Measurements from ENCODE around the gene CHCHD4. TPM values are rescaled to one million over a fixed set of nuclear protein-coding genes. Genes with fewer than 3 reads are reported as not detected.

Gene CHCHD4
- total RNA-seq, 1 experiment from 2014 or later: 13.8 TPM

- BruUV-seq (replicated peaks): no TSS peak
- ChIA-PET POLR2A (no interaction called here), CTCF (no interaction called here)
- intact Hi-C loops (cut with micrococcal nuclease; ENCODE audit: unreplicated experiment): no loop called here
- H3K4me1 ChIP-seq (ENCODE audit: control insufficient read depth, insufficient read depth, low read length): no peaks in the 10 kb centered on the region
- ATAC-seq (no peak), DNase-seq (ENCODE audit: low read depth, low spot score) (no peak)
- no peak for TF ChIP-seq SIN3A (IDR thresholded peaks at IDR 0.05; ENCODE audit: borderline replicate concordance, insufficient read depth, low read depth, low read length)
- no peak for TF ChIP-seq REST (IDR thresholded peaks at IDR 0.05; ENCODE audit: insufficient read depth in 1 of 2, low read depth in 2 of 2, low read length in 1 of 2)
- no peak for TF ChIP-seq POLR2AphosphoS5 (IDR thresholded peaks at IDR 0.05; ENCODE audit: low read depth, low read length)
- TF ChIP-seq CTCF (IDR thresholded peaks at IDR 0.05): no peak
- no peak for TF ChIP-seq TCF7L2 (IDR thresholded peaks at IDR 0.05; ENCODE audit: low read depth, low read length)
- H3K27me3 ChIP-seq (ENCODE audit: control insufficient read depth, insufficient read depth, low read length): no peaks in the 10 kb centered on the region
- no peak overlapping the region for H3K4me3 ChIP-seq (ENCODE audit: low read depth in 2 of 2, low read length in 2 of 2)
- in situ Hi-C loops (cut with HindIII; ENCODE audit: low pct_unique_long_range_greater_than_20kb, low sequenced_read_pairs): no loop called here
- H3K36me3 ChIP-seq (ENCODE audit: control insufficient read depth, insufficient read depth, low read length): peaks cover 11% of the 10 kb centered on the region
- no peak overlapping the region for H3K27ac ChIP-seq (ENCODE audit: low read length)
- H3K9me3 ChIP-seq (ENCODE audit: control insufficient read depth, insufficient read depth, low read depth, low read length): no peaks in the 10 kb centered on the region
Observed at GRCh38 chr3:14133188-14133800, 8.6 kb upstream of the CHCHD4 start.

GRCh38 chr3:14132689-14133088 lies 8.0 kb upstream of the CHCHD4 start:
- ChIA-PET CTCF (no interaction called here), POLR2A (no interaction called here)
- Histone ChIP-seq H3K9me3 (ENCODE audit: control insufficient read depth, insufficient read depth, low read depth, low read length) (no peaks in the 10 kb centered on the region), H3K4me1 (ENCODE audit: control insufficient read depth, insufficient read depth, low read length) (no peaks in the 10 kb centered on the region), H3K27ac (ENCODE audit: low read length) (no peak overlapping the region), H3K36me3 (ENCODE audit: control insufficient read depth, insufficient read depth, low read length) (peaks cover 11% of the 10 kb centered on the region), H3K27me3 (ENCODE audit: control insufficient read depth, insufficient read depth, low read length) (no peaks in the 10 kb centered on the region), H3K4me3 (ENCODE audit: low read depth in 2 of 2, low read length in 2 of 2) (no peak overlapping the region)
- no TSS peak for BruUV-seq (replicated peaks)
- DNase-seq (ENCODE audit: low read depth, low spot score): no peak
- in situ Hi-C loops (cut with HindIII; ENCODE audit: low pct_unique_long_range_greater_than_20kb, low sequenced_read_pairs): no loop called here
- intact Hi-C loops (cut with micrococcal nuclease; ENCODE audit: unreplicated experiment): no loop called here
- no peak for ATAC-seq
- TF ChIP-seq TCF7L2 (IDR thresholded peaks at IDR 0.05; ENCODE audit: low read depth, low read length) (no peak), CTCF (IDR thresholded peaks at IDR 0.05) (no peak), REST (IDR thresholded peaks at IDR 0.05; ENCODE audit: insufficient read depth in 1 of 2, low read depth in 2 of 2, low read length in 1 of 2) (no peak), SIN3A (IDR thresholded peaks at IDR 0.05; ENCODE audit: borderline replicate concordance, insufficient read depth, low read depth, low read length) (no peak), POLR2AphosphoS5 (IDR thresholded peaks at IDR 0.05; ENCODE audit: low read depth, low read length) (no peak)

Measured in Panc1 (cell line).